K562 (cell line): ENCODE data around the gene IDH2. TPM values are rescaled to one million over a fixed set of nuclear protein-coding genes. Genes with fewer than 3 reads are reported as not detected.
A peak's percentile ranks its signal among the peaks of the same experiment; 100 is the strongest.

Source experiments
- C11orf30 ChIP-seq: fragments of 450-650 bp; IDR thresholded peaks from 2 replicates; pipeline ENCODE4 v1.6.1; 2016; ENCODE audit warnings: low read depth, mild to moderate bottlenecking
- CCAR2 ChIP-seq: fragments of 200-400 bp; formaldehyde crosslinking; IDR thresholded peaks from 2 replicates; pipeline ENCODE4 v1.6.1; 2017; ENCODE audit warnings: mild to moderate bottlenecking, low read depth, low read length
- FOXO4 ChIP-seq: fragments of 450-650 bp; formaldehyde crosslinking; IDR thresholded peaks from 2 replicates; pipeline ENCODE4 v1.4.0; 2020; ENCODE audit warnings: mild to moderate bottlenecking, moderate library complexity
- LCOR ChIP-seq: sonication (generic); formaldehyde crosslinking; IDR thresholded peaks from 2 replicates; pipeline ENCODE4 v1.8.0; 2022; ENCODE audit warnings: mild to moderate bottlenecking, missing genetic modification reagents
- NFE2 ChIP-seq: IDR thresholded peaks from 2 replicates; pipeline ENCODE4 v1.6.1; 2014; ENCODE audit warnings: antibody characterized with exemption, low read depth
- SMAD4 ChIP-seq: fragments of 250-450 bp; sonication (Bioruptor Pico); conservative IDR thresholded peaks from 2 replicates; pipeline ENCODE4 v1.8.0; 2021; ENCODE audit warnings: inconsistent platforms, mild to moderate bottlenecking, moderate library complexity
- SMARCE1 ChIP-seq: fragments of 450-650 bp; IDR thresholded peaks from 2 replicates; pipeline ENCODE4 v1.7.1; 2016; ENCODE audit warnings: mild to moderate bottlenecking
- THRA ChIP-seq: fragments of 450-650 bp; IDR thresholded peaks from 2 replicates; pipeline ENCODE4 v1.6.1; 2017; ENCODE audit warnings: mild to moderate bottlenecking, moderate library complexity
- ZFPM2 ChIP-seq: fragments of 250-450 bp; sonication (Bioruptor Pico); IDR thresholded peaks from 2 replicates; pipeline ENCODE4 v1.5.1; 2022; ENCODE audit warnings: mild to moderate bottlenecking
- ZNF143 ChIP-seq: sonication (generic); formaldehyde crosslinking; IDR thresholded peaks from 2 replicates; pipeline ENCODE4 v1.9.0; 2022; ENCODE audit warnings: mild to moderate bottlenecking, missing genetic modification reagents
- ZNF740 ChIP-seq, 3 experiments: fragments of 200-800 bp in 1 of 3; sonication (Bioruptor generic) in 1 of 3; sonication (generic) in 1 of 3; formaldehyde crosslinking in 1 of 3; IDR thresholded peaks; 2 replicates each; pipeline versions ENCODE4 v1.6.1 to v1.8.0; 2016 to 2022; ENCODE audit warnings: mild to moderate bottlenecking in 2 of 3, missing compliant biosample characterization in 2 of 3, missing genetic modification characterization in 2 of 3, missing genetic modification reagents in 1 of 3
- ZNF785 ChIP-seq: fragments of 250-450 bp; sonication (Bioruptor Pico); IDR thresholded peaks from 2 replicates; pipeline ENCODE4 v1.4.0; 2020; ENCODE audit warnings: mild to moderate bottlenecking
- polyA plus RNA-seq, 8 experiments: library from polyadenylated mRNA; depleted of rRNA in 4 of 8; stranded (reverse) in 5 of 8; unstranded in 3 of 8; fragments of >200 nt; fragmentation: Nextera tagmentation in 2 of 8; fragmentation: Illumina TruSeq in 1 of 8; extraction: Ambion mirVana in 2 of 8; extraction: Trizol in 1 of 8; gene quantifications; 2 replicates each; pipeline versions ENCODE4 v1.2.1 to v1.2.3, GENCODE V29; 2011 to 2014; ENCODE audit warnings: inconsistent platforms in 1 of 8, missing spikeins in 1 of 8
- total RNA-seq, 7 experiments: library from RNA; depleted of rRNA in 6 of 7; stranded (reverse); fragments of >200 nt in 6 of 7; fragmentation: Illumina TruSeq in 2 of 7; extraction: Trizol in 2 of 7; gene quantifications; 2 replicates each; pipeline versions ENCODE4 v1.2.1 to v1.2.3, GENCODE V29; 2011 to 2021; ENCODE audit warnings: low replicate concordance in 1 of 7
- TF ChIP-seq, protein P1 (sequence below): IDR thresholded peaks from 2 replicates; pipeline ENCODE4 v1.6.1; 2011; ENCODE audit not compliant: insufficient read length; ENCODE audit errors: extremely low read depth
- TF ChIP-seq, protein P2 (sequence below), 2 experiments: fragments of 450-650 bp; IDR thresholded peaks; 2 replicates each; pipeline ENCODE4 v1.6.1; 2016
- TF ChIP-seq, protein P3 (sequence below): fragments of 450-650 bp; IDR thresholded peaks from 2 replicates; pipeline ENCODE4 v1.6.1; 2017; ENCODE audit warnings: antibody characterized with exemption, mild to moderate bottlenecking

The IDH2 gene
- total and polyA plus RNA-seq, 9 of the 15 experiments (the other 6 are each of a cell fraction or from before 2014, with no cell fraction given): 0.70 to 99.9 (median 59.2) TPM

DNA sequence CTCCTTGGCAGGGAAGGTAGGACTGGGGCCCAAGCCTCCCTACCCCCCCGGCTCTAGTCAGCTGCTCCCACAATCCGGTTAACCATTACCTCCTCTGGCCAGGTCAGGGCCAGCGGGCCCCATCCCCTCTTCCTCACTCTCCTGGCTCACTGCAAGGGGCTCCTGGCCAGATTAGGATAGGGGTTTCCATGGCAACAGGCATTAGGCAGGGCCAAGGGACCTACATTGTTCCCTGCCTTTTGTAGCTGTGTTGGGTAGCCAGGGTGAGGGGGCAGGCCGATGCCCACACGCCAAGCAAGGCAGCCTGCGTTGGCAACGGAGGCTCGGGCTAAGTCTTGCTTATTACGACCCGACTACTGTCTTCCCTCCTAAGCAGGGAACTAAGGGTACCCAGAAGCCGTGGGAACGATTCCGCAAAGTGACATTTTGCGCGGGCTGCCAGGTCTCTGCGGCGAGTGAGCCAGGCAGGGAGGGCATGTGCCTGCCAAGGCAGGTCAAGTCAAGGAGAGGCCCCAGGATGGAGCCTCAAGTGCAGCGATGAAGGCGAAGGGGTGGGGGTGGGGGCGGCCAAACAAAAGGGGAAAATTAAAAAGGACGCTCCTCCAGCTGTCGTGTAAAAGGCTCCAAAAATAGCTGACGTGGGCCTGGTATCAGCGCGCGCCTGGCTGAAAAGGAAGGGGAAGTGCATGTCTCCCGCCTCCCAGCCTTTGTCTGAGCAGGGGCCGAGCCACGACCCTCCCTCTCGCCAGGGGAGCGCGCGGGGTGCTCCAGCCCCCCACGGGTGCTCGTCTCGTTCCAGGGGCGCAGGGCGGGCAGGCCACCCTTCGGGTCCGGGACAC lies 919 bp downstream of the IDH2 start (continued):
- TF ChIP-seq, protein P1, sequence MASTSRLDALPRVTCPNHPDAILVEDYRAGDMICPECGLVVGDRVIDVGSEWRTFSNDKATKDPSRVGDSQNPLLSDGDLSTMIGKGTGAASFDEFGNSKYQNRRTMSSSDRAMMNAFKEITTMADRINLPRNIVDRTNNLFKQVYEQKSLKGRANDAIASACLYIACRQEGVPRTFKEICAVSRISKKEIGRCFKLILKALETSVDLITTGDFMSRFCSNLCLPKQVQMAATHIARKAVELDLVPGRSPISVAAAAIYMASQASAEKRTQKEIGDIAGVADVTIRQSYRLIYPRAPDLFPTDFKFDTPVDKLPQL: no peak
- TF ChIP-seq, protein P2, sequence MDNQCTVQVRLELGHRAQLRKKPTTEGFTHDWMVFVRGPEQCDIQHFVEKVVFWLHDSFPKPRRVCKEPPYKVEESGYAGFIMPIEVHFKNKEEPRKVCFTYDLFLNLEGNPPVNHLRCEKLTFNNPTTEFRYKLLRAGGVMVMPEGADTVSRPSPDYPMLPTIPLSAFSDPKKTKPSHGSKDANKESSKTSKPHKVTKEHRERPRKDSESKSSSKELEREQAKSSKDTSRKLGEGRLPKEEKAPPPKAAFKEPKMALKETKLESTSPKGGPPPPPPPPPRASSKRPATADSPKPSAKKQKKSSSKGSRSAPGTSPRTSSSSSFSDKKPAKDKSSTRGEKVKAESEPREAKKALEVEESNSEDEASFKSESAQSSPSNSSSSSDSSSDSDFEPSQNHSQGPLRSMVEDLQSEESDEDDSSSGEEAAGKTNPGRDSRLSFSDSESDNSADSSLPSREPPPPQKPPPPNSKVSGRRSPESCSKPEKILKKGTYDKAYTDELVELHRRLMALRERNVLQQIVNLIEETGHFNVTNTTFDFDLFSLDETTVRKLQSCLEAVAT (IDR thresholded peaks at IDR 0.05): no peak
- TF ChIP-seq ZNF143: no peak
- TF ChIP-seq SMAD4: no peak
- TF ChIP-seq C11orf30: peak; percentile 75
- TF ChIP-seq THRA: no peak
- TF ChIP-seq ZFPM2 (CRISPR knock-in tag): no peak
- TF ChIP-seq ZNF785 (CRISPR knock-in tag): no peak
- 0 out of 2 replicates have a peak, but pooled peaks have one; percentile 29 for TF ChIP-seq LCOR (CRISPR knock-in tag)
- TF ChIP-seq, protein P3, sequence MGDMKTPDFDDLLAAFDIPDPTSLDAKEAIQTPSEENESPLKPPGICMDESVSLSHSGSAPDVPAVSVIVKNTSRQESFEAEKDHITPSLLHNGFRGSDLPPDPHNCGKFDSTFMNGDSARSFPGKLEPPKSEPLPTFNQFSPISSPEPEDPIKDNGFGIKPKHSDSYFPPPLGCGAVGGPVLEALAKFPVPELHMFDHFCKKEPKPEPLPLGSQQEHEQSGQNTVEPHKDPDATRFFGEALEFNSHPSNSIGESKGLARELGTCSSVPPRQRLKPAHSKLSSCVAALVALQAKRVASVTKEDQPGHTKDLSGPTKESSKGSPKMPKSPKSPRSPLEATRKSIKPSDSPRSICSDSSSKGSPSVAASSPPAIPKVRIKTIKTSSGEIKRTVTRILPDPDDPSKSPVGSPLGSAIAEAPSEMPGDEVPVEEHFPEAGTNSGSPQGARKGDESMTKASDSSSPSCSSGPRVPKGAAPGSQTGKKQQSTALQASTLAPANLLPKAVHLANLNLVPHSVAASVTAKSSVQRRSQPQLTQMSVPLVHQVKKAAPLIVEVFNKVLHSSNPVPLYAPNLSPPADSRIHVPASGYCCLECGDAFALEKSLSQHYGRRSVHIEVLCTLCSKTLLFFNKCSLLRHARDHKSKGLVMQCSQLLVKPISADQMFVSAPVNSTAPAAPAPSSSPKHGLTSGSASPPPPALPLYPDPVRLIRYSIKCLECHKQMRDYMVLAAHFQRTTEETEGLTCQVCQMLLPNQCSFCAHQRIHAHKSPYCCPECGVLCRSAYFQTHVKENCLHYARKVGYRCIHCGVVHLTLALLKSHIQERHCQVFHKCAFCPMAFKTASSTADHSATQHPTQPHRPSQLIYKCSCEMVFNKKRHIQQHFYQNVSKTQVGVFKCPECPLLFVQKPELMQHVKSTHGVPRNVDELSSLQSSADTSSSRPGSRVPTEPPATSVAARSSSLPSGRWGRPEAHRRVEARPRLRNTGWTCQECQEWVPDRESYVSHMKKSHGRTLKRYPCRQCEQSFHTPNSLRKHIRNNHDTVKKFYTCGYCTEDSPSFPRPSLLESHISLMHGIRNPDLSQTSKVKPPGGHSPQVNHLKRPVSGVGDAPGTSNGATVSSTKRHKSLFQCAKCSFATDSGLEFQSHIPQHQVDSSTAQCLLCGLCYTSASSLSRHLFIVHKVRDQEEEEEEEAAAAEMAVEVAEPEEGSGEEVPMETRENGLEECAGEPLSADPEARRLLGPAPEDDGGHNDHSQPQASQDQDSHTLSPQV: no peak; the same call in 1 of the 2 replicates
- TF ChIP-seq FOXO4: no peak
- TF ChIP-seq ZNF740 (CRISPR knock-in tag; IDR thresholded peaks at IDR 0.05): peak; percentile 59; the same call in 1 of the 2 replicates
- TF ChIP-seq ZNF740 (tag; IDR thresholded peaks at IDR 0.05): no peak
- peak; percentile 48; the same call in 1 of the 2 replicates for TF ChIP-seq NFE2
- 0 out of 2 replicates have a peak, but pooled peaks have one; percentile 45 for TF ChIP-seq SMARCE1
- TF ChIP-seq CCAR2: no peak
